Stimulated activated CD4-positive, alpha-beta T cell treated with anti-CD3 and anti-CD28 coated beads, Interleukin-4, amount 100 ng/mL, for 48 hours (primary cell): Measurements from ENCODE around the gene HSPA4.
"Not testable (repeated sequence)": the region's sequence is repeated elsewhere in the genome, so short reads cannot be mapped to it uniquely, and the experiment has no call there.

ENCODE experiments used
- DNase-seq, 2 donors: peaks; one replicate each; pipeline ENCODE4 v3.0.0-alpha.2; 2020; ENCODE audit warnings: low read depth in 2 of 2

The HSPA4 gene

DNA sequence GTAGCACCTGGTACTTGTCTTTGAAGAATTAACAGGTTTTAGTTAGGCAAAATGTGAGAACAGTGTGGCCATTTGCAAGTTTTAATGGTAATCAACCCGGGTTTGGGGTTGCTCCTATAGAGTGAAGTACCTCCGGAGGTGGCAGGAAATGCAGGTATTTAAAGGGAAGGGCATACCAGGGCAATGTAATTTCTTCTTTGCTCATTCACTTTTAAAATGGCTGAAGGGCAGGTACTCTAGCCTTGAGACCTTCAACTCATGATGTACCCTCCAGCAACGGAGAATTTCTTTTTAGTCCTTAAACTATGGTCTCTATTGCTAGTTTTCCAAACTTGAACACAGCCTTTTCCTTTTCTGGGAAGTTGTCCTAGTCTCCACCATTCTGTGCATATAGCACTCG is 1.3 kb upstream of the HSPA4 start:
- DNase-seq: no peak

DNA sequence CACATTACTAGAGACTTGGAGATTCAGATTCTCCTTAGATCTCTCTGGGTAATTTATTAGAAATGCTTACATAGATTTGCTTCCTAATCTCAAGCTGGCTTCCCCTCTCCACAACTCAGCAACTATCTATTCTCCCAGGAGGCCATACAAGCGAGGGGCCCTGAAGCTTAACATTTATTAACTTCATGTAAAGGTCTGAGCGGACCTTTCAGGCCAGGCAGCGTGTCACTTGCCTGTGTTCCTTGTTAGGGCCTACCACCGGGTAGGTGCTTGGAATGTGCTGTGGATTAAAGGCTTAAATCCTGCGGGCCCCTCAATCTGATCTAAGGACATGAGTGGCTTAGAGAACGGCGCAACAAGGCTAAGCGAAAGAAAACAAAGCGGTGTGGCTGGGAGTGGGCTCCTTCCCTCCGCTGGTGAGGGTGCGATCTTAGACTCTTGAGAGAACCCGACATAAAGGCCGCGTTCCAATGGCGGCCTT is 712 bp upstream of the HSPA4 start:
- DNase-seq: no peak

DNA sequence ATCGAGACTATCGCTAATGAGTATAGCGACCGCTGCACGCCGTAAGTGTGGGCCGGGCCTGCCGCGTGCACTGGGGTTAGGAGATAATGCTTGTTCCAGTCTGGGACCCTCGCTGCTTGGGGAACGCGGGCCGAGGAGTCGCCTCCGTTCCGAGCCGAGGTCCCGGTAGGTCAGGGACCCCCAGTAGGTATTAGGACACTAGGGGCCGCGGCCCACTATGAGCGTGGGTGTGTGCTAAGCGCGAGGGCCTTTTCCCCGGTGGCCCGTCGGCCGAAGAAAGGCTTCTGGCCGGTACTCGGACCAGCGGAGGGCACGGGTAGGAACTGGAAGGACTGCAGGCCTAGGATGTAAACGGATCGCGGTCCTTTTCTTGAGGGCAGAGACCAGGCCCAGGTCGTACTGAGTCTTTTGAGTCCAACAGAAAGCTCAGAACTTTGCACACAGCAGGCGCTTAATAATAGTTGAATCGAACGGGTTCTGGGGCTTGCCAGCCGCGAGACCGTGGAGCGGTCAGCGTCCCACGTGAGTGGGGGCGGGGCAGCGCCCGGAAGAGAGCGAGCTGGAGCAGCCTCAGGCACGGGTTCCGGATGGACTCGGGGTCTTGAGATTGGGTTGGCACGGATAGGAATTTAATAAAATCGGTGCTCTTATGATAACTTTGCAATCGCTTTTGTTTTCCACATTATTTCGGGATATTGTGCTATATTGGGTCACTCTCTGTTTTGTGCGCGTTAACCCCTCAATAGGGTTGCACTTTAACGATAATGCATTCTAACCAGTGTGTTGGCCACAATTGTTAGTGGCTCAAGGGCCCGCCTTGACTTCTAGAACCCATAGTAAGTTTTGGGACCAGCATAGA is 733 bp downstream of the HSPA4 start:
- peak; percentile 61 to 64 for DNase-seq

DNA sequence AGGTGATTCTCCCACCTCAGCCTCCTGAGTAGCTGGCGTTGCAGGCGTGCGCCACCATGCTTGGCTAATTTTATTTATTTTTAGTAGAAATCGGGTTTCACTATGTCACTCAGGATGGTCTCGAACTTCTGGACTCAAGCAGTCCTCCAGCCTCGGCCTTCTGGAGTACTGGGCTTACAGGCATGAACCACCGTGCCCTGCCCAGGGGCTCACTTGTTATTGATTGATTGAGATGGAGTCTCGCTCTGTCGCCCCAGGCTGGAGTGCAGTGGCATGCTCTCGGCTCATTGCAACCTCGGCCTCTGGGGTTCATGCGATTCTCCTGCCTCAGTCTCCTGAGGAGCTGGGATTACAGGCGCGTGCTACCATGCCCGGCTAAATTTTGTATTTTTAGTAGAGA is 1.6 kb downstream of the HSPA4 start:
- DNase-seq: no peak

DNA sequence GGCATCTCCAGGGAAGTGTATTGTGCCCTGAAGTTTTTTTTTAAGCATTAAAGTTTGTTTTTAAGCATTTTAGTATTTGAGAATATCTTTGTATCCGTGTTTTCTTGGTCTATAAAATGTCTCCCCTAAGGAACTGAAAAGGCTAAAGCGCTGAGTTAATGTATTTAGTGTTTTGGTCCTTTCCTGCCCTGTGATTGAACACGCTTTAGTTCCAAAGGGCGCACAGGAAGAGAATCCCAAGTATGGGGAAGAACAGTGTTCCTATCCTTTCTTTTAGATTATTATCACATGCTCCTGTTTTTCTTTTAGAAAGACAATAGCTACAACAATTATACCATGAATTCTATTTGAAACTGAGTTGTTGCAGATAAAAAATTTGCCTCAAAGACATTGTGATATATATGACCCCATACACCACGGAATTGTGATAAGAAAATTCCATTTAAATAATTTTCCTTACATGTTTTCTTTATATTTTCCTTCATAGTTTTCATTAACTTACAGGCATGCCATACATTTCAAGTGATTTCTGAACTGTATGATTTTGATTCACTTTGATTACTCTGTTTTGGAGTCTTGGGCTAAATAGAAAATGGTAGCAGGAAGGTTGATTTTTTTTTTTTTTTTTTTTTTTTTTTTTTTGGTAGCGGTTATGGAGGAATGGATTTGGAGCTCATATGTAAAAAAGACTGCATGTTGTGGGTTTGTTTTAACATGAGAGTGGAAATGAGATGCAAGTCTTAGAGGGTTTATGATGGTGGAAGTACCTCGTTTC is 3.1 kb downstream of the HSPA4 start:
- DNase-seq: no peak

DNA sequence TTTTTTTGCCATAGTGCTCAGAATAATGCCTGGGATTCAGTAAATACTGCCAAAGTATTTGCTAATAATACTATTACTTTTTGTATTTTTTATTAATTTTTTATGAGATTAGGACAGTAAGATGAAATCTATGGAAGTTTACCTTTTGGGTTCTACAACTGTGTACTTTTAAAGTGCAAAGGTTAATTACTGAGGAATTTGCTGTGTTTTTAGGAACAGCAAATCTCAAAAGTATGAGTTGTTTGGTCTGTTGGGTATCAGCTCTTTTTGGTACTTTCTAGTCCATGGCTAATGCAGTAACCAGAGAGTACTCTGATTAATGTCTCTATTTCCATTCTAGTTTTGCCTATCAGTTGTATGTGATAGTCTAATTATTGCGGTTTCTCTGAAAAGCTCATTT is 5.1 kb downstream of the HSPA4 start:
- no peak for DNase-seq

DNA sequence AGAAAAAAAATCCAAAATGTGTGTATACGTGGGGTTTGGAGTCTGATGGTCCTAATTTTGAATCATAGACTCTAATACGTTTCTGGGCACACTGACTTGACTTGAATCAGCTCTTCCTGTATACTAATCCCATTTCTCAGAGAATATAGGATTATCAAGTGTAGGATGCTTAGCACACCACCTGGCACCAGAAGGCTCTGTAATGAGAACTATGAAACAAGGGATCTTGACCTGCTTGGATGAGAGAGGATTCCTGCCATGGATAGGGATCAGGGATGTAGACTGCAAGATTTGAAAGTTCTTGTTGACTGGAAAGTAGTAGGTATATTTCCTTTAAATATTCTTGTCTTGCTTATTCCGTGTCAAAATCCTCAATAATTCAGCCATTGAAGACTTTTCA is 7.8 kb downstream of the HSPA4 start:
- DNase-seq: no peak

DNA sequence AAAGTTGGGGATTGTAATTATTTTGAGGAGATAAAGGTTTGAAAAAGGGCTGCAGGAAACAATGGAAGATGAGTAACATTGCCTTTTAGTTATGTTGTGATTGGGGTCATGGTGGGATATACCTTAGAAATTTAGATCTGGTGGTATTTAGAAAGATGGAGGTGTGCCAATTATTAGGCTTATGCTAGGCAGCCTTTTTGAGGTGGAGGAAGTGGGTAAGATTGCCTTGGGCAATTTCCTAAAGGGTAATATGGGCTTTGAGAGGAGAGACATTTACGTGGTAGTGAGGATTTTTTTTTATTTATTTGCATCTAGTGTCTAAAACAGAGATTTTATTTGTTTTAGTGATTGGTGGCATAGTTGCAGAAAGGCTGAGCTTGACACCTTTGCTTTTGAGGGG is 10.5 kb downstream of the HSPA4 start:
- no peak for DNase-seq

DNA sequence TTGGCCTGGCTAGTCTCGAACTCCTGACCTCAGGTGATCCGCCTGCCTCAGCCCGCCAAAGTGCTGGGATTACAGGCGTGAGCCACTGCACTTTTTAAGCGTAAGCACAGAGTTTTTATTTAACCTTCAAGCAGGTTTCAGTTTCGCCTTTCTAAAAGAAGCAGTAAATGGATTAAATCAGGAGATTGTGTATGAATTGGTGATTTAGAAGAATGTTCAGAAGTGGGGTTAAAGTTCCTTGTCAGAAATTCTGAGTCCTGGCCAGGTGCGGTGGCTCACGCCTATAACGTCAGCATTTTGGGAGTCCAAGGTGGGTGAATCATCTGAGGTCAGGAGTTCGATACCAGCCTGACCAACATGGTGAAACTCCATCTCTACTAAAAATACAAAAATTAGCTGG is 12.2 kb downstream of the HSPA4 start:
- DNase-seq: no peak

DNA sequence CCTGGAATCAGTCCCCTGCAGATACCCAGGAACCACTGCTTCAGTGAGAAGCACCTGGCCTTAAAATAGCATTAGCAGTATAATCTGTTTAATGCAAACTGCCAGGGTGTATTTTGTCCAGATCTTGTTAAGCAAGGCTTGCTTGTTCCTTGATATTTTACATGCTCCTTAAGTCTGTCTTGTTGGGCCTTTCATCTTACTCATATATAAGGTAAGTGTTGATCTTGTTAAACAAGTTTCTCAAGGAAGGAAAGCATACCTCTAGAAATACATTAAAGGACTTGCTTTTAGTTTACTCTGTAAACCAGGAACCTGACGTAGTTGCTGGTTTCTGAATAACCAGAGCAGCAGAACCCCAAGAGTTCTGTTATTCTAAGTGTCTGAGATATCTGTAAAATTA is 13.7 kb downstream of the HSPA4 start:
- no peak for DNase-seq

DNA sequence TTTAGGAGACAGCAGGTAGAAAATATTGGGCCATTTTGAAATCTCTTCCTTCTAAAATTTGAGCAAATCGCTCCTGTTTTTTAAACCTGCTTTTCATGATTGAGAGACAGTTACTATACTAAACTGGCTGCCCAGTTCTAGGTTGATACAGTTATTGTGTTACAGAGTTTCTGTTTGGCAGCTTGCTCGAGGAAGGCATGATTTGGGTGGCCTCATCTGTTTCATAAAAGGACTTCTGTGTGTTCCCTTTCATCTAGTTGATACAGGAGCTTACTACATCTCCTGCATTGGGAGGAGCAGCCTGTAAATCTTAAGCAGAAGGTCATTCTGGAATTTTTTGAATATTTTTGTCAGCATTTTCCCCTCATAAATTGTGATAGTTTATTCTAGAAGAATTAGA is 14.2 kb downstream of the HSPA4 start:
- DNase-seq: no peak

DNA sequence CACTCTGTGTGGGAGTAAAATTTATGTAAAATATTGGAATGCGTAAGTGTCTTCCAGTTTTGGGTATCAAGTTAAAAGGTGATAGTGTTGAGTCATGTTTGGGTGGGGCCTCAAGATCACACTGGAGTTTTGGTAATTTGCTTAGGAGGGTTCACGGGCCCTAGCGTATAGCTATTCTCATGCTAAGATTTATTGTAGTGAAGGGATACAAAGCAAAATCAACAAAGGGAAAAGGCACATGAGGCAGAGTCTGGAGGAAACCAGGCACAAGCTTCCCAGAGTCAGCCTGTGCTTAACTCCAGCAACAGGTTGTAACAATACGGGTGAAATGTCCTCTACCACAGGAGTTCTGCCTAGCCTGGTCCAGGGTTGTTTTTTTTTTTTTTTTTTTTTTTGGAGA is 20.2 kb downstream of the HSPA4 start:
- DNase-seq: no peak

DNA sequence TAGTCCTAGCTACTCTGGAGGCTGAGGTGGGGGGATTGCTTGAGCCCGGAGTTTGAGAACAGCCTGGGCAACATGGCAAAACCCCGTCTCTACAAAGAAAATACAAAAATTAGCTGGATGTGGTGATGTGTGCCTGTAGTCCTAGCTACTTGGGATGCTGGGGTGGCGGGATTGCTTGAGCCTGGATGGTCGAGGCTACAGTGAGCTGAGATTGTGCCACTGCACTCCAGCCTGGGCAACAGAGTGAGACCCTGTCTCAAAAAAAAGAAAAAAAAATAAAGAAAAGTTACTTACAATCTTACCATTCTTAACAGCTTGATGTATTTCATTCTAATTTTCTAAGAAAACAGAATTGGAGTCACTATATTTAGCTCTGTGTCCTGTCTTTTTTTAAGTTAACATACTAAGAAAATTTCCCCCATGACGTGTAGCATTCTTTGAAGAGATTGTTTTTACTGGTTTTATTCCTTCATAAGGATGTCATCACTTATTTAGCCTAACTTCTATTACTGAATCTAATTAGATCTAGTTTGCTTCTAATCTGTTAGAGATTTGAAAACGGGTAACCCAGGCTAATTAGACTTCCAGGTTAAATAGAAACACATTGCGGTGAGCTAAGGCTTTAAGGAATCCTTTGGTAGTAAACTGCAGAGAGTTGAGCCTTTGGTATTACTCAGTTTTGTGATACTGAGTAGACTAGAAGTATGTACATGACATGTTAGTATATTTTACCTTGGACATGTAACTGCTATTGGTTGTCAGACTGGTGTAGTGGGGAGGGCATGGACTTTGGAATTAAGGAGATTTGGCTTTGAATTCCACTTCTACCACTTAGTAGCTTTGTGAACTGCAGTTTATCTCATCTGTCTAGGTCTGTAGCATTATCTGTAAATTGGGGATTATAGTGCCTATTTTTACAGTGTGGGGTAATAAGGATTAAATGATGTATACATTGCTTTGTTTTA is 24.0 kb downstream of the HSPA4 start:
- DNase-seq: no peak

DNA sequence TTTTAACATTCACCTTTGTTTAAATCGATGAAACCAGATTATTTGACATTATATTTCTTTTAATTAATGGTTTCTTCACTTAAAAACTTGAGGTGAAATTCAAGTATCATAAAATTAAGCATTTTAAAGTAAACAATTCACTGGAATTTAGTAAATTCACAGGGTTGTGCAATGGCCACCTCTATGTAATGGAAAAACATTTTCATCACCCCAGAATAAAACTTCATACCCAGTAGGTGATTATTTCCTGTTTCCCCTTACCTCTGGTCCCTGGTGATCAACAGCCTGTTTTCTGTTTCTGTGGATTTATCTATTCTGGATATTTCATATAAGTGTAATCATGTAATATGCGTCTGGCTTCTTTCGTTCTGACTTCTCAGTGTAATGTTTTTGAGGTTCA is 27.2 kb downstream of the HSPA4 start:
- DNase-seq: no peak

DNA sequence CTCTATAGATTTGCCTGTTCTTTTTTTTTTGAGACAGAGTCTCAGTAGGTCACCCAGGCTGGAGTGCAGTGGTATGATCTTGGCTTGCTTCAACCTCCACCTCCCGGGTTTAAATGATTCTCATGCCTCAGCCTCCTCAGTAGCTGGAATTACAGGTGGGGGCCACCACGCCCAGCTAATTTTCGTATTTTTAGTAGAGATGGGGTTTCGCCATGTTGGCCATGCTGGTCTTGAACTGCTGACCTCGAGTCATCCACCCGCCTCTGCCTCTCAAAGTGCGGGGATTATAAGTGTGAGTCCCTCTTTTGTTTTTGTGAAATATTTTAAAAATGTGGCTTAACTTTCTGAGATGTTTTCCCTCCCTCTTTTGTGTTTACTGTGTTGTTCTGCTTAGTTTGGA is 29.2 kb downstream of the HSPA4 start:
- no peak for DNase-seq

DNA sequence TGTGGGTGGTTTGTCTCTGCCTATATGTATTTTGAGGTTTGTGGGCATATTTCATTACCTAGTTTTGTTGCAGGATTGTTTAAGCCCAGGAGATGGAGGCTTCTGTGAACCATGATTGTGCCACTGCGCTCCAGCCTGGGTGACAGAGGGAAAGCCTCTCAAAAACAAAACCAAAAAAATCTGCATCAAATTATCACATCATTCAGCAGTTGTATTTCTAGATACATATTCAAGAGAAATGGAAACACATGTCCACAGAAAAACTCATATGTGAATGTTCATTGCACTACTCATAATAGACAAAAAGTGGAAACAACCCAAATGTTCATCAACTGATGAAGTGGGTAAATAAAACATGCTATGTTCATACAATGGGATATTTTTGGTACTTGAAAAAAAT is 29.9 kb downstream of the HSPA4 start:
- no peak for DNase-seq

DNA sequence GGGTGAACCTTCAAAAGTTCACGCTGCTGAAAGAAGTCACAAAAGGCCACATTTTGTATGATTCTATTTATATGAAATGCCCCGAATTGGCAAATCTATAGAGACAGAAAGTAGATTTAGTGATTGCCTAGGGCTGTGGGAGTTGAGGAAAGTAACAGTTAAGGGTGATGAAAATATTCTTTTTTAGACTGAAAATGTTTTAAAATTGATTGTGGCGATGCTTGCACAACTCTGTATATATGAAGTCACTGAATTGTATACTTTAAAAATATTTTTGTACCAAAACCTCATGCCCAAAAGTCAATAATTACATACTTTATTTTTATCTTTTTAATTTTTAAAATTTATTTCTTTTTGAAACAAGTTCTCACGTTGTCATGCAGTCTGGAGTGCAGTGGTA is 30.3 kb downstream of the HSPA4 start:
- DNase-seq: no peak

DNA sequence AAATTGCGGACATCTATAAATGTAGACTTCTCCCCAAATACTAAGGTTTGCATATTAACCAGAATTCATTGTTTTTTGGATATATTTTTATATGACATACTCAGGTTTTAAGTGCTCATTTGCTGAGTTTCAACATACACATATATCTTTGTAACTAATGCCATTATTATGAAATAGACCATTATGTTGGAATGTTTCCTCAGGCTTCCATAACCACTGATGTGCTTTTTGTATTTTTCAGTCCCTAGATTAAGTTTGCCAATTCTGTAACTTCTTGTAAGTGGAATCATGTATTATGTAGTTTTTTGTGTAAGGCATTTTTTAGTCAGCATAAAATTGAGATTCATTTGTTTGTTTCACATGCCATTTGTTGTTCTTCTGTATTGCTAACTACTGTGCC is 32.1 kb downstream of the HSPA4 start:
- DNase-seq: no peak

DNA sequence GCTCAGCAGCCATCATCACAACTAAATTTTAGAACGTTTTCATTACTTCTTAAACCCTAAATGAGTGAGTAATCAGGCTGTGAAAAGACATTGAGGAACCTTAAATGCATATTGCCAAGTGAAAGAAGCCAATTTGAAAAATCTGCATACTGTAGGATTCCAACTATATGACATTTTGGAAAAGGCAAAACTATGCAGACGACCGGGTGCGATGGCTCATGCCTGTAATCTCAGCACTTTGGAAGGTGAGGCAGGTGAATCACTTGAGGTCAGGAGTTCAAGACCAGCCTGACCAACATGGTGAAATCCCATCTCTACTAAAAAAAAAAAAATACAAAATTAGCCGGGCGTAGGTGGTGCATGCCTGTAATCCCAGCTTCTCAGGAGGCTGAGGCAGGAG is 33.4 kb downstream of the HSPA4 start:
- DNase-seq: not testable (repeated sequence)

DNA sequence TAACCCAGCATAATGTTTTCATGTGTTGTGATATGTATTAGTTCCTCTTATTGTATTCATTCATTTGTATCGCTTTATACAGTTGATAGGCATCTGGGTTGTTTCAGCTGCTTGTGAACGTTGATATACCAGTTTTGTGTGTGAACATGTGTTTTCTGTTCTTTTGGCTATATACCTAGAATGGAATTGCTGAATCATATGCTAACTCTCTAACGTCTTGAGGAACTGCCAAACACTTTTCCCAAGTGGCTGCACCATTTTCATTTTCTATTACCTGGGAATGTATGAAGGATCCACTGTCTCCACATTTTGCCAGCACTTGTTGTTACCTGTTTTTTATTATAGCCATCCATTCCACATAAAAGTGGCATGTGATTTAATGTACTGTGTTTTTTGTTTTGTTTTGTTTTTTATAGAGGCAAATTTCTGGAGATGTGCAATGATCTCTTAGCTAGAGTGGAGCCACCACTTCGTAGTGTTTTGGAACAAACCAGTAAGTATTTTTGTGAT is 34.6 kb downstream of the HSPA4 start:
- no peak for DNase-seq

DNA sequence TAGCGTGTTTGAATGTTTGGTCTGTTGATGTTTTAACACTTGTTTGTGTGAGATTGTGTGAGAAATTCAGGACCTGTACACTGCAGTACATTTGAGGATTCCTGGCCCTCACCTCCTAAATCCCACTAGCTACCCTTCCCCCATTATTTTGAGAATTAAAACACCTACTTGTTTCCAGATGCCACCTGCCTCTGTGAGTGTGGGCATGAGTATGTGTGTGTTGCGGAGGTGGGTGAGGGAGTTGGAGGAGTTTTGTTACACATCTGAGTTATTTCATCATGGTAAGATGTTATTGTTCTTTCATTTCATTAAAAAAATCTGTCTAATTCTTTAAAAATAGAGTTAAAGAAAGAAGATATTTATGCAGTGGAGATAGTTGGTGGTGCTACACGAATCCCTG is 36.3 kb downstream of the HSPA4 start:
- DNase-seq: no peak

DNA sequence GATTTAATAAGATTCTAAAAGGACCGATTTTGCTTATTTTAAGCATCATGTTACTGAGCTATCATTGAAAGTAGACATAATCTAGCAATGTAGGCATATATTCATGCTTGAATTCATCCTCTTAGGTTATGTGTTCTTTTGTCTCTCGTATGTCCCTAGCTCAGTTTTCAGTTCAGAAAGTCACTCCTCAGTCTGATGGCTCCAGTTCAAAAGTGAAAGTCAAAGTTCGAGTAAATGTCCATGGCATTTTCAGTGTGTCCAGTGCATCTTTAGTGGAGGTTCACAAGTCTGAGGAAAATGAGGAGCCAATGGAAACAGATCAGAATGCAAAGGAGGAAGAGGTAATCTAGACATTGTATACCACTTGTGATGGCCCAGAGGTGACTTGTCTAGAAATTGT is 39.2 kb downstream of the HSPA4 start:
- DNase-seq: no peak
